Activated CD4-positive, CD25-positive, alpha-beta regulatory T cell treated with anti-CD3 and anti-CD28 coated beads, Interleukin-2, amount 50 U/mL, for 24 hours (primary cell): ENCODE data around the gene FAM53C.
"Not testable (repeated sequence)": the region's sequence is repeated elsewhere in the genome, so short reads cannot be mapped to it uniquely, and the experiment has no call there.

ENCODE experiments used
- ATAC-seq, 2 donors: fragments of 150-1000 bp; cut with Tn5 transposase; one replicate each; pipeline ENCODE4 v1.10.0; 2021; ENCODE audit warnings: mild to moderate bottlenecking in 1 of 2, moderate library complexity in 1 of 2

The FAM53C gene

GRCh38 chr5:138351517-138351916, 13.5 kb downstream of the FAM53C start:
- no peak for ATAC-seq

DNA sequence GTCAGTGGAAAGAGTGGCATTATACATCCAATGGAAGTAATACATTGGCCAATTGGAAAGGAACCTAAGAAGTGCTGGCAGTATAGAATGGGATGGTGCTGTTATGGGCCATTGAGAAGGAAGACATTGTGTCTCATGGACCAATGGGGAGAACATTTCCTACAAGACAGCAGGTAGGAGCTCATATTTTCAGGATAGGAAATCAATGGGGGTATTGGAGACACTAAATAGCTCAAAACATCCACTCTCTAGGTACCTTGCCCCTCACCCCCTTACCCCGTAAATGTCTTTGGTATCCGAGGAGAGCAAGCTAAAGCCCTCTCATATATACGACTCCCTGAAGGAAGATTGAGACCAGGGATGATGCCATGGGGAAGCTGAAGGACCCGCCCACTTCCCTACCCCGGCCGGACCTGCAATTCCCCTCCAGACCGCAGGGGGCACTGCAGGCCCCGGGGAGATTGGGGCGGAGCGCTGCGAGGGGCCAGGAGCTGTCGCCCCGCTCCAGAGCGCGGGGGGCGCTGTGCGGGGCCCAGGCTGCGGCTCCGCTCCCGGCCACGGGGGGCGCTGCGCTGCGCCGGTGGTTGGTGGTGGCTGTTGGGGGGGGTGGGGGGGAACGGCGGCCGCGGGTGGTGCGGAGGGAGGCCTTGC, 14.1 kb downstream of the FAM53C start, which contains the start of gene KDM3B:
TSS of gene KDM3B (plus strand) at position 615 of the 651 bp plus-strand sequence. CDS start 111 bp downstream, outside the sequence.
- peak; percentile 73 to 80 for ATAC-seq

DNA sequence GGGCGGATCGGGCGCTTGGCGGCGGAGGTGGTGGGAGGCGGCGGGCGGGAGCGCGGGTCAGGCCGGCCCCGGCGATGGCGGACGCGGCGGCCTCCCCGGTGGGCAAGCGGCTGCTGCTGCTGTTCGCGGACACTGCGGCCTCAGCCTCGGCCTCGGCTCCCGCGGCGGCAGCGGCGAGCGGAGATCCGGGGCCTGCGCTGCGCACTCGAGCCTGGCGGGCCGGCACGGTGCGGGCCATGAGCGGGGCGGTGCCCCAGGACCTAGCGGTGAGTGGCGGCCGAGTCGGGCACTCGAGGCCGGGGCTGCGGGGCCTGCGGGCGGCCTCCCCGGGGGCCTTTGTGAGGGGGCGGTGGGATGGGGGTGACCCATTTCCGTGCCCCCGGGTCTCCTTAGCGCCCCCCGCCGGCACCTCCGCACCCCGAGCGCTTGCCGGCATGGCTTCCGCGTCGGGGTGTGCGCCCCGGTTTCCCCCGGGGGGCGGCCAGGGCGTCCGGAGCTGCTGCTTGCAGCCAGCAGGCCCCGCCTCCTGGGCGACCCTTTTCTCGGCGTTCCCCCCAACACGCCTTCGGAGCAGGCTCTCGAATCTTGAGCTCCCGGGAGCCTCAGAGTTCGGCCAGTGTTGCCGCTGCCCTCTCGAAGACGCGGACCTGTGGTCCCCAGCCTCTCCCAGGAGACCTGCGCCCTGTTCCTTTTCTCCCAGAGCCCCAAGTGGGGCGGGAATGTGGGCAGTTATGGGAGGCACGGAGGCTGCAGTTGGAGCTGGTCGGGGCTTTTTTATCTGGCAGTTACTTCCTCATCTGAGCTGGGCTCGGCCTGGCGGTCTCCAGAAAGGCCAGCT, 14.9 kb downstream of the FAM53C start:
- ATAC-seq, result peak; percentile 44 to 55

DNA sequence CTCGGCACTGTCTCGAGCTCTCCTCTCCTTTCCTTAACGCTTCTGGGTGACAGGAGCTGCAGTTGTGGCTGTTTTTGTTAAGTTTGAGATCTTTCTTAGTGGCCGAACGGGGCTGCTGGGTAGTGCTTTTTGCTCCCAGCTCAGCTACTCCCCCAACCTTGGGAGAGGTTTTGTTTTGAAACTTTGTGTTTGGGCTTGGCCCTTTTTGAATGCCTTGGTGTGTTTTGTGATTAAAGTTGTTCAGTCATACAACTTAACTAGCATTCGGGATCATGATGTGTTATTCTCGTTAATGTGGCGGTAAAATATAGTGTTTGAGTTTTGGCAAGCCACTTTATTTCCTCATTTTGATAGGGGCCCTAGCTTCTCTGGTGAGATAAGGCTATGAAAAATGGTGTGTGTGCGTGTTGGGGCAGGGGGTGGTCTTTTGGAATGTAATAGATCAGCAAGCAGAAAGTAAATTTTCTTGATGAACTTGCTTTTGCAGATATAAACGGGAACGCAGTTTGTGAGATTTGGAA, 15.6 kb downstream of the FAM53C start:
- ATAC-seq, result no peak

DNA sequence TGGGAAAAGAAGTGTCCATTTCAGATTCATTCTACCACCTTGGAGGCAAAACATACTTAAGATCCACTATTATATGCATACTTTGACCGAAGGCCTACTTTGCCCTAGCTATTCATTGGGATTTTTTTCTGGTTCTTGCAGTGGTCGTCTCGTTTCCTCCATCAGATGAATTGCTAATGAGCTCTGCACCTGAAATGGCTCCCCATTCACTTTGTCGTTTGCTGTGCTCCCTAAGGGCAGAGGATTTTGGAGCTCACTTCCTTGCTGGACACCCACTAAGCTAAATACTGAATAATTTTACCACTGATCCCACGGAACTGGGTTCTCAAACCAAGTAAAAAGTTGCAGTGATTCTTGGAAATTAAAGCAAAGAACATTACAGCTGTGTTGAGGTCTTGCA, 16.3 kb downstream of the FAM53C start:
- no peak for ATAC-seq

GRCh38 chr5:138354926-138355378, 16.9 kb downstream of the FAM53C start:
- peak; percentile 66 to 77 for ATAC-seq

GRCh38 chr5:138359621-138360020, 21.6 kb downstream of the FAM53C start:
- ATAC-seq, result no peak

DNA sequence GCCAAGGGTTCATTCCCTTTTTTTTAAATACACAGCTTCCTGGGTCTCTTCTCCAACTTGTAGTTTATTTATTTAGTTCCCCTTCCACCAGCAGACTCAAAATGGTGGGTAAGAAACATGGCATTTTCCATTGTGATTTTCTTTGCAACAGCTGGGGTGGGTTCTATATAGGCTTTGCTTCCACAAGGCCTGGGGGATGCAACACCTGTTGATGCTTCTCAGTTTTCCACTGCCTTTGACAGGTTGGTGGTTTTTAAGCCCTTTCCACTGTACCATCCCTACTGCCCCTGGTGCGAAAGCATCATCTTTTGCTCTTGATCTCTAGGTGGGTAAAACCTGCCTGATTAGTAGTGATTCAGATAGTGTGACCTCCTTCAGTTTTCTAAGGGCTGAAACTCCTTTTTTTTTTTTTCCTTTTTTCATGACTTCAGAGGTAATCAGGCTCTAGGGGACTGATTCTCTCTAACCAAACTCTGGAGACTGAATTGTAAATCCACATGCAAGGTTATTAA, 22.9 kb downstream of the FAM53C start:
- peak in 1 of 2 donors; percentile 24 for ATAC-seq

GRCh38 chr5:138364576-138364975, 26.5 kb downstream of the FAM53C start:
- ATAC-seq, result no peak

GRCh38 chr5:138366632-138367382, 28.7 kb downstream of the FAM53C start:
- ATAC-seq, result no peak

- no peak for ATAC-seq
Measured at GRCh38 chr5:138369261-138369660, 31.2 kb downstream of the FAM53C start.

DNA sequence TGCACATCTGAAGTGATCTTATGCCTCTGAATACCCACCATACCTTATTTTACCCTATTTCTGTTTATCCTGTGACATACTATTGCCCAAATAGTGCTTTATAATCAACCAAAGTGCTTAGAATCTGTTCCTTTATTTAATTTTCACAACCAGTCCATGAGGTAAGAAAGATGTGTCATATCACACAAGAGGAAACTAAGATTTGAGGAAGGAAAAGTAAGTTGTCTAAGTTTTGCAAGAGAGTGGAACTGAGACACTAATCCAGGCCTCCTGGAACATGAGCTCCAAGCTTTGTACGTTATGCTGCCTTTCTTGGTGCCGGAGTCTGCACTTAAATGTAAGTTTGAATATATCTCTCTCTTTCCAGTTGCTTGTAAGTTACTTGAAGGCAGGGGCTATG, 31.6 kb downstream of the FAM53C start:
- no peak for ATAC-seq

- no peak for ATAC-seq
Measured at GRCh38 chr5:138370537-138370936, 32.5 kb downstream of the FAM53C start.

DNA sequence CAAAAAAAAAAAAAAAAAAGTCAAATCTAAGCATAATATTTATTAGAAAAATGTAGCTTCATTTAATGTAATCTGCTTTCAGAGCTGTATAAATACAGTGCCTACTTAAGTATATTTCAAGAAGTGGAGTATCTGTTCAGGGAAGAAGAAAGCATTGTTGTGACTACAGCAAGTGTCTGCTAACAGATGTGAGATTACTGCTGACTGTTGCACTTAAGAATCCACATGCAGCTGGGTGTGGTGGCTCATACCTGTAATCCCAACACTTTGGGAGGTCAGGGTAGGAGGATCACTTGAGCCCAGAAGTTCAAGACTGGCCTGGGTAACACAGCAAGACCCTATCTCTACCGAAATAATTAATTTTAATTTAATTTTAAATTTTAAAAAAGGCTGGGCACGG, 33.4 kb downstream of the FAM53C start:
- ATAC-seq, result no peak

DNA sequence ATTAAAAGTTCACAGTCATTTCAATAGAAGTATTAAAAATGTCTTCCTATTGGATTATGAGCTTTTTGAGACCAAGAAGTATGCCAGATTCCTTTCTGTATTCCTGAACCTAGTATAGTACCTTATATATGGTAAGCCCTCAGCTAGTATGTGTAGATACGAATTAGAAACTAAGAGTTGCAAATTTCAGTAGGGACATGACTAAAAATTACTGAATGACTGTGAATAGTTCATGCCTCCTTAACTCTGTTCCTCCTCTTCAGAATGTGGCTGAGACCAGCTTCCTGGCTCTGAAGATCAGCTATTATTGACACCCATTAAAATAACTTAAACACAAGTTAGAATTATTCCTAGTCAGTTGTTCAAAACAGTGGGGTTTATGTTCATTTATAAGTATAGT, 34.2 kb downstream of the FAM53C start:
- peak in 1 of 2 donors; percentile 33 for ATAC-seq

GRCh38 chr5:138372653-138373052, 34.6 kb downstream of the FAM53C start:
- ATAC-seq, result no peak

GRCh38 chr5:138382347-138382746, 44.3 kb downstream of the FAM53C start:
- ATAC-seq, result no peak

GRCh38 chr5:138385660-138386059, 47.6 kb downstream of the FAM53C start:
- ATAC-seq, result no peak

DNA sequence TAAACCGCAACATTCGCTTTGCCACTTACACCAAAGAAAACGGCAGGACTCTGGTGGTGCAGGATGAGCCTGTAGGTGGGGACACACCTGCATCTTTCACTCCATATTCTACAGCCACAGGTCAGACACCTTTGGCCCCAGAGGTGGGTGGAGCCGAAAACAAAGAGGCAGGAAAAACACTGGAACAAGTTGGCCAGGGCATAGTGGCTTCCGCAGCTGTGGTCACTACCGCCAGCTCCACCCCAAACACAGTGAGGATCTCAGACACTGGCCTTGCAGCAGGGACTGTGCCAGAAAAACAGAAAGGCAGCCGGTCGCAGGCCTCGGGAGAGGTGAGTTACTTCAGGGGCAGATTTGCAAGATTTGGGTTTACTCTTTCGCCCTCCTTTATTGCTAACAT, 48.2 kb downstream of the FAM53C start:
- ATAC-seq, result no peak

- no peak for ATAC-seq
Measured at GRCh38 chr5:138389332-138389731, 51.3 kb downstream of the FAM53C start.

GRCh38 chr5:138389911-138390310, 51.8 kb downstream of the FAM53C start:
- ATAC-seq, result not testable (repeated sequence)

- no peak for ATAC-seq
Measured at GRCh38 chr5:138391859-138392386, 53.9 kb downstream of the FAM53C start.
